Measurements from ENCODE around the gene TMED9.

Gene TMED9

DNA sequence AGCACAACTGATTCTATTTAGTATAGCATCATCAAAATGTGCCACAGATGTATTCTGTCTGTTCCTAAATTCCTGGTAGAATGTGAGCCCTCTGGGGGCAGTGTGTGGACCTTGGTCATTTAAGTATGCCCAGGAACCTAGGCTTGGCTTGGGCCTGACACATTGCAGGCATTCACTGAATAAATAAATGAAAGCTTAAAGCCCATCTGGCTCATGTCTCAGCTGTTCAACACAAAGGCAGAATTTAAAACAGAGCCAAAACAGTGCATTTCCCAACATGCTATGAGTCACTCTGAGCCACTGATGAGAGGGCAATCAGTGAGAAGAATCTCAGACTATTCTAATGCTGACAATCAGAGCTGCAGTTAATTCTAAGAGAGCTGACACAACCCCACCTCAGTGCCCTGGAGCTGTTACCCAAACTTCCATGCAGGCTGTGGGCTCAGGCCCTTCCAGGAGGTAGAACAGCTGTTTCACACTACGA, 45.7 kb upstream of the TMED9 start:
- TF ChIP-seq, protein P1, sequence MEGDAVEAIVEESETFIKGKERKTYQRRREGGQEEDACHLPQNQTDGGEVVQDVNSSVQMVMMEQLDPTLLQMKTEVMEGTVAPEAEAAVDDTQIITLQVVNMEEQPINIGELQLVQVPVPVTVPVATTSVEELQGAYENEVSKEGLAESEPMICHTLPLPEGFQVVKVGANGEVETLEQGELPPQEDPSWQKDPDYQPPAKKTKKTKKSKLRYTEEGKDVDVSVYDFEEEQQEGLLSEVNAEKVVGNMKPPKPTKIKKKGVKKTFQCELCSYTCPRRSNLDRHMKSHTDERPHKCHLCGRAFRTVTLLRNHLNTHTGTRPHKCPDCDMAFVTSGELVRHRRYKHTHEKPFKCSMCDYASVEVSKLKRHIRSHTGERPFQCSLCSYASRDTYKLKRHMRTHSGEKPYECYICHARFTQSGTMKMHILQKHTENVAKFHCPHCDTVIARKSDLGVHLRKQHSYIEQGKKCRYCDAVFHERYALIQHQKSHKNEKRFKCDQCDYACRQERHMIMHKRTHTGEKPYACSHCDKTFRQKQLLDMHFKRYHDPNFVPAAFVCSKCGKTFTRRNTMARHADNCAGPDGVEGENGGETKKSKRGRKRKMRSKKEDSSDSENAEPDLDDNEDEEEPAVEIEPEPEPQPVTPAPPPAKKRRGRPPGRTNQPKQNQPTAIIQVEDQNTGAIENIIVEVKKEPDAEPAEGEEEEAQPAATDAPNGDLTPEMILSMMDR (IDR thresholded peaks at IDR 0.05; ENCODE audit: low read length), result no peak
- no peak for TF ChIP-seq EZH2 (optimal IDR thresholded peaks at IDR 0.05; ENCODE audit: low read depth, low read length)
- TF ChIP-seq EZH2phosphoT487 (IDR thresholded peaks at IDR 0.05; ENCODE audit: low read length), result no peak
- H3K27ac ChIP-seq (ENCODE audit: low read length), result no peak overlapping the region
- 0 out of 2 replicates have a peak, but pooled peaks cover 4% of the 10 kb centered on the region for H4K20me1 ChIP-seq (ENCODE audit: insufficient read depth, low read length)
- no peak for DNase-seq
- no peaks in the 10 kb centered on the region for H3K9me3 ChIP-seq (replicated peaks; ENCODE audit: insufficient read depth, low read length)
- no peaks in the 10 kb centered on the region for H3K4me1 ChIP-seq (ENCODE audit: low read length)
- no peak overlapping the region for H2AFZ ChIP-seq (ENCODE audit: low read length)
- H3K9ac ChIP-seq (ENCODE audit: low read length), result no peak overlapping the region
- no peaks in the 10 kb centered on the region for H3F3A ChIP-seq (ENCODE audit: insufficient read depth, low read length)
- H3K4me2 ChIP-seq (ENCODE audit: low read depth, low read length), result no peak overlapping the region
- no peaks in the 10 kb centered on the region for H3K36me3 ChIP-seq (replicated peaks; ENCODE audit: insufficient read depth, low read length)
- peaks cover 92% of the 10 kb centered on the region for H3K79me2 ChIP-seq (ENCODE audit: low read length)
- no peaks in the 10 kb centered on the region for H3K27me3 ChIP-seq (replicated peaks; ENCODE audit: insufficient read depth, low read length)
- no peak overlapping the region for H3K4me3 ChIP-seq (ENCODE audit: low read length)
- no peaks in the 10 kb centered on the region for H3K9me2 ChIP-seq (replicated peaks; ENCODE audit: insufficient read depth, low read length)

DNA sequence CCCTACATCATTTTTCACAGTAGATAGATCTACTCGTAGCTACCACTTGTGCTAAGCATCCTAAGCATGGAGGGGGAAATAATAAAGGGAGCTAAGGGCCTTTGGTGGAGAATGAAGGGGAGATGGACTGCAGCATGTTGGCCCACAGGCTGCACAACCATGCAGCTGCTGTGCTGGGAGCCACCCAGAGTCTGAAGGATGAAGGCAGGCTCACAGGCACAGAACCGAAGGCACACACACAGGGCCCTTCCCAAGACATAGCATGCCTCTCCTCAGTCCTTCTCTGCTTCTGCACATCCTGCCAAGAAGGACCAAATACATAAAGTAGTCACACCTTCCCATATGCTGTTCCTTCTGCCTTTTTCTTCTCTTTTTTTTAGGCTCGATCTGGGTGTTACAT, 44.3 kb upstream of the TMED9 start:
- no peaks in the 10 kb centered on the region for H3K27me3 ChIP-seq (replicated peaks; ENCODE audit: insufficient read depth, low read length)
- no peaks in the 10 kb centered on the region for H3F3A ChIP-seq (ENCODE audit: insufficient read depth, low read length)
- H3K36me3 ChIP-seq (replicated peaks; ENCODE audit: insufficient read depth, low read length), result no peaks in the 10 kb centered on the region
- TF ChIP-seq EZH2phosphoT487 (IDR thresholded peaks at IDR 0.05; ENCODE audit: low read length) (no peak), EZH2 (optimal IDR thresholded peaks at IDR 0.05; ENCODE audit: low read depth, low read length) (no peak)
- TF ChIP-seq, protein P1 (IDR thresholded peaks at IDR 0.05; ENCODE audit: low read length), result no peak
- H3K4me2 ChIP-seq (ENCODE audit: low read depth, low read length), result no peak overlapping the region
- peaks cover under 1% of the 10 kb centered on the region for H3K4me1 ChIP-seq (ENCODE audit: low read length)
- H3K27ac ChIP-seq (ENCODE audit: low read length), result no peak overlapping the region
- H3K9me2 ChIP-seq (replicated peaks; ENCODE audit: insufficient read depth, low read length), result no peaks in the 10 kb centered on the region
- 0 out of 2 replicates have a peak, but pooled peaks cover 4% of the 10 kb centered on the region for H4K20me1 ChIP-seq (ENCODE audit: insufficient read depth, low read length)
- H3K79me2 ChIP-seq (ENCODE audit: low read length), result peaks cover 93% of the 10 kb centered on the region
- H2AFZ ChIP-seq (ENCODE audit: low read length), result no peak overlapping the region
- H3K9ac ChIP-seq (ENCODE audit: low read length), result no peak overlapping the region
- H3K4me3 ChIP-seq (ENCODE audit: low read length), result no peak overlapping the region
- H3K9me3 ChIP-seq (replicated peaks; ENCODE audit: insufficient read depth, low read length), result no peaks in the 10 kb centered on the region
- no peak for DNase-seq

DNA sequence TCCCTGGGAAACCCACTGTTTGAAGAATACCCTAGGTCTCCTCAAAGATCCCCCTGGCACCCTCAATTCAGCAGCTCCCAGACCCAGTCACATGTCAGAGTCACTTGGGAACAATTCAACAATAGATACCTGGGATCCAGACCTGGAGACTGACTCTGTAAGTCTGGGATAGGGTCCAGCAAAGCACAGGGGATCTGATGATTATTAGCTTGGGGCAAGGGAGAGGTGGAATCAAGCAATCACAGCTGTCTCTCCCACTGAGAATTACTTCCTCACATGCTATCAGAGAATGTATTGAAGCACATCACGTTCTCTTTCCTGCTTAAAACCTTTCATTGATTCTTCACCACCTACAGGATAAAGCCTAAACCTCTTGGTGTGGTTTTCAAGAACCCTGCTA, 43.5 kb upstream of the TMED9 start:
- Histone ChIP-seq H3K79me2 (ENCODE audit: low read length) (peaks cover 93% of the 10 kb centered on the region), H3K9me3 (replicated peaks; ENCODE audit: insufficient read depth, low read length) (no peaks in the 10 kb centered on the region), H3F3A (ENCODE audit: insufficient read depth, low read length) (no peaks in the 10 kb centered on the region), H3K4me2 (ENCODE audit: low read depth, low read length) (no peak overlapping the region), H2AFZ (ENCODE audit: low read length) (no peak overlapping the region), H3K9ac (ENCODE audit: low read length) (no peak overlapping the region), H3K4me1 (ENCODE audit: low read length) (peaks cover 7% of the 10 kb centered on the region), H3K36me3 (replicated peaks; ENCODE audit: insufficient read depth, low read length) (no peaks in the 10 kb centered on the region), H3K27me3 (replicated peaks; ENCODE audit: insufficient read depth, low read length) (no peaks in the 10 kb centered on the region), H4K20me1 (ENCODE audit: insufficient read depth, low read length) (peaks cover 8% of the 10 kb centered on the region; the same call in 1 of the 2 replicates), H3K4me3 (ENCODE audit: low read length) (no peak overlapping the region), H3K9me2 (replicated peaks; ENCODE audit: insufficient read depth, low read length) (no peaks in the 10 kb centered on the region), H3K27ac (ENCODE audit: low read length) (no peak overlapping the region)
- no peak for DNase-seq
- TF ChIP-seq, protein P1 (IDR thresholded peaks at IDR 0.05; ENCODE audit: low read length), result no peak
- TF ChIP-seq EZH2 (optimal IDR thresholded peaks at IDR 0.05; ENCODE audit: low read depth, low read length) (no peak), EZH2phosphoT487 (IDR thresholded peaks at IDR 0.05; ENCODE audit: low read length) (no peak)
